Heart right ventricle (tissue), 16 donors: ENCODE data around the gene B4GALNT2. TPM values are rescaled to one million over a fixed set of nuclear protein-coding genes. Genes with fewer than 3 reads are reported as not detected.

Experiments
- ATAC-seq, 8 donors: fragments of 200-7000 bp; cut with Tn5 transposase; one replicate each; pipeline ENCODE4 v1.9.1; 2020; ENCODE audit warnings: mild to moderate bottlenecking in 8 of 8, moderate library complexity in 8 of 8, moderate number of reproducible peaks in 1 of 8
- DNase-seq, 2 donors: peaks; one replicate each; pipeline ENCODE4 v3.0.0-alpha.2; 2020
- H3K27ac ChIP-seq, 10 donors: fragments of 200-600 bp; sonication (generic) in 2 of 10; one replicate each; pipeline versions ENCODE4 v1.5.0 to v1.8.0; 2020 to 2022; ENCODE audit warnings: mild to moderate bottlenecking in 3 of 10
- H3K27me3 ChIP-seq, 7 donors: fragments of 200-600 bp; one replicate each; pipeline ENCODE4 v1.8.0; 2021 to 2022; ENCODE audit warnings: mild to moderate bottlenecking in 2 of 7
- H3K36me3 ChIP-seq, 9 donors: fragments of 200-600 bp; sonication (generic) in 1 of 9; one replicate each; pipeline versions ENCODE4 v1.5.0 to v1.8.0; 2020 to 2022; ENCODE audit warnings: mild to moderate bottlenecking in 2 of 9
- H3K4me1 ChIP-seq, 9 donors: fragments of 200-600 bp; sonication (generic) in 1 of 9; one replicate each; pipeline versions ENCODE4 v1.5.0 to v1.8.0; 2020 to 2022; ENCODE audit warnings: mild to moderate bottlenecking in 4 of 9
- H3K4me3 ChIP-seq, 10 donors: fragments of 200-600 bp; sonication (generic) in 2 of 10; one replicate each; pipeline versions ENCODE4 v1.5.0 to v1.8.0; 2020 to 2022; ENCODE audit warnings: mild to moderate bottlenecking in 7 of 10, moderate library complexity in 2 of 10
- H3K9me3 ChIP-seq, 11 donors: fragments of 200-600 bp in 10 of 11; sonication (generic) in 2 of 11; one replicate each; pipeline versions ENCODE4 v1.5.0 to v1.8.0; 2013 to 2022; ENCODE audit warnings: mild to moderate bottlenecking in 2 of 11, control low read depth in 1 of 11, moderate library complexity in 1 of 11
- CTCF ChIP-seq, 9 donors: fragments of 200-600 bp; sonication (generic) in 2 of 9; IDR thresholded peaks; one replicate each; pipeline versions ENCODE4 v1.5.0 to v1.8.0; 2021 to 2022; ENCODE audit warnings: antibody characterized with exemption in 9 of 9, mild to moderate bottlenecking in 5 of 9, moderate library complexity in 1 of 9
- WGBS, 2 donors: extraction: QIAGEN DNeasy Blood & Tissue Kit; methylation state at CpG; one replicate each; pipeline ENCODE4 v1.1.7; 2013; ENCODE audit warnings: inconsistent platforms in 1 of 2; 5-methylcytosine and 5-hydroxymethylcytosine counted together
- intact Hi-C, 10 donors: fragments of 100-400 bp; cut with DNase I; formaldehyde crosslinking; loops; one replicate each; pipeline versions ENCODE4 v1.11.1 to v1.14.2; 2022
- polyA plus RNA-seq, 2 donors: library from polyadenylated mRNA; stranded (reverse); fragments of 200-250 nt; gene quantifications; one replicate each; pipeline ENCODE4 v1.2.3, GENCODE V29; 2013
- total RNA-seq, 10 donors: library from RNA; stranded (reverse); fragmentation: NEBNext Ultra II Directional in 3 of 10; extraction: Animal tissue kit (Norgen Biotek cat#: 25700) in 3 of 10; gene quantifications; one replicate each; pipeline versions ENCODE4 v1.2.1 to v1.2.4, GENCODE V29; 2021 to 2023
- donor health status: Arrhythmogenic right ventricular cardiomyopathy.
- donor health status: ischemic (EF 13 %, LVEDD 7.1; RV severe dilation, severe dysfunction).
- donor health status: healthy with polysubstance abuse.
- donor health status: DM: no; HTN: yes; CAD: no.
- donor health status: DM: no; HTN: no; CAD: no.
- donor health status: ischemic (EF 25% LVEDD 6.9; RV normal size, moderate dysfunction).
- donor health status: ischemic (EF 25% LVEDD 5.7; RV mildly dilated, moderate dysfunction).
- donor health status: healthy.
- donor health status: DM: yes; HTN: yes; CAD: no.
- donor health status: Ischemic cardiomyopathy.
- donor health status: ischemic (EF 35%, LVEDD 5.7; RV mildly dilated, moderate dysfunction).
- donor health status: nonischemic (EF 11% LVEDD 7.7; RV severe dilation, severe dysfunction).
- donor health status: DM: yes; HTN: yes; CAD: no.
- donor health status: PGD.
- donor health status: ischemic (EF 29% LVEDD 5.4; RV normal size, mild dysfunction).
- donor health status: nonischemic (EF 23%, LVEDD 6.1; RV moderate dilation, normal function).

The B4GALNT2 gene
- total and polyA plus RNA-seq, 12 donors: 0.02 TPM; not detected in 10

- peaks cover 5 to 74% (median 49%) of the 10 kb centered on the region in 9 donors for H3K4me1 ChIP-seq
- intact Hi-C loops: loop anchor here in 7 of 10 donors (5.0 to 10.0 kb wide), 6 partner anchors 38 to 175 kb away; no protein-coding TSS in a partner anchor
- no peak for TF ChIP-seq CTCF (IDR thresholded peaks at IDR 0.05)
- H3K9me3 ChIP-seq: no peaks in the 10 kb centered on the region
- ATAC-seq (no peak), DNase-seq (no peak)
- H3K36me3 ChIP-seq: peaks cover 0 to 16% (median 0%) of the 10 kb centered on the region in 9 donors
- no peak overlapping the region for H3K4me3 ChIP-seq
- 74 to 76% methylated on average over 15 of the region's 15 CpGs for WGBS, 2 donors
- H3K27ac ChIP-seq: peak overlapping the region in 1 of 10 donors; percentile 88
- peaks cover 0 to 67% (median 43%) of the 10 kb centered on the region in 7 donors for H3K27me3 ChIP-seq
Measured at GRCh38 chr17:49219987-49220386, 87.4 kb downstream of the B4GALNT2 start.

GRCh38 chr17:49223168-49223516 lies 90.6 kb downstream of the B4GALNT2 start:
- intact Hi-C loops: loop anchor here in 7 of 10 donors (5.0 to 10.0 kb wide), 6 partner anchors 41 to 172 kb away; no protein-coding TSS in a partner anchor
- no peak overlapping the region for H3K27ac ChIP-seq
- 22 to 29% methylated on average over 9 of the region's 9 CpGs for WGBS, 2 donors
- H3K27me3 ChIP-seq: peaks cover 0 to 78% (median 50%) of the 10 kb centered on the region in 7 donors
- no peaks in the 10 kb centered on the region for H3K9me3 ChIP-seq
- peaks cover 2 to 51% (median 30%) of the 10 kb centered on the region in 9 donors for H3K4me1 ChIP-seq
- TF ChIP-seq CTCF (IDR thresholded peaks at IDR 0.05): no peak
- H3K36me3 ChIP-seq: peaks cover 0 to 15% (median 0%) of the 10 kb centered on the region in 9 donors
- peak overlapping the region in 1 of 10 donors; percentile 41 for H3K4me3 ChIP-seq
- ATAC-seq: no peak
- no peak for DNase-seq

- H3K4me1 ChIP-seq: peaks cover 2 to 46% (median 27%) of the 10 kb centered on the region in 9 donors
- ATAC-seq (peak in 7 of 8 donors; percentile 20 to 70 (median 56)), DNase-seq (peak; percentile 57 to 73)
- H3K4me3 ChIP-seq: peak overlapping the region in 9 of 10 donors; percentile 6 to 41 (median 34)
- 2 to 4% methylated on average over 31 of the region's 31 CpGs for WGBS, 2 donors
- peak; percentile 60 to 85 (median 79) for TF ChIP-seq CTCF (IDR thresholded peaks at IDR 0.05)
- intact Hi-C loops: loop anchor here in 7 of 10 donors (5.0 to 10.0 kb wide), 6 partner anchors 41 to 171 kb away; no protein-coding TSS in a partner anchor
- peaks cover 0 to 75% (median 50%) of the 10 kb centered on the region in 7 donors for H3K27me3 ChIP-seq
- H3K36me3 ChIP-seq: peaks cover 0 to 15% (median 0%) of the 10 kb centered on the region in 9 donors
- H3K27ac ChIP-seq: peak overlapping the region in 1 of 10 donors; percentile 4
- no peaks in the 10 kb centered on the region for H3K9me3 ChIP-seq
Measured at GRCh38 chr17:49223517-49224197, 91.1 kb downstream of the B4GALNT2 start.

GRCh38 chr17:49224198-49224996 lies 91.8 kb downstream of the B4GALNT2 start:
- 1 to 2% methylated on average over 95 of the region's 95 CpGs for WGBS, 2 donors
- DNase-seq (peak in 1 of 2 donors; percentile 34), ATAC-seq (peak in 7 of 8 donors; percentile 11 to 32 (median 21))
- Histone ChIP-seq H3K27me3 (peaks cover 0 to 72% (median 51%) of the 10 kb centered on the region in 7 donors), H3K9me3 (no peaks in the 10 kb centered on the region), H3K36me3 (peaks cover 0 to 15% (median 0%) of the 10 kb centered on the region in 9 donors), H3K4me3 (peak overlapping the region in 9 of 10 donors; percentile 6 to 41 (median 34)), H3K4me1 (peaks cover 2 to 41% (median 27%) of the 10 kb centered on the region in 9 donors), H3K27ac (peak overlapping the region in 1 of 10 donors; percentile 20)
- TF ChIP-seq CTCF (IDR thresholded peaks at IDR 0.05): no peak
- intact Hi-C loops: loop anchor here in 7 of 10 donors (5.0 to 10.0 kb wide), 6 partner anchors 42 to 170 kb away; no protein-coding TSS in a partner anchor
